ENCODE measurements around the gene PGAM4.

Gene PGAM4

DNA sequence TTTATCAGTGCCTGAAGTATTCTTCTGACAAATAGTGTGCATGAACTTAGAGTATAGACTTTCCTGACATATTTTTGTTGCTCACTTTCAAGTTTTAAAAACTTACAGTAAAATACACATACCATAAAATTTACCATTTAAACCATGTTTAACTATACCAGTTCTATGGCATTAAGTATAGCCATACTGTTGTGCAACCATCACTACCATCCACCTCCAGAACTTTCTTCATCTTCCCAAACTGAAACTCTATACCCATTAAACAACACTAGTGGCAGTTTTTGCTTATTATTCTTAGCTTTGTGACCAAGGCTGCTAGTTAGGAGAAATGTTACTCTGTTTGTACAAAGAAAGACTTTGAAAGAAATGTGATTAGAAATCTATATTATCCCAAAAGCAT is 33.1 kb downstream of the PGAM4 start:
- Histone ChIP-seq H3K79me2 (ENCODE audit: control insufficient read depth, insufficient read depth, low read length, poor library complexity) (no peaks in the 10 kb centered on the region), H3K4me3 (ENCODE audit: low read depth, low read length) (no peak overlapping the region), H3K14ac (ENCODE audit: low read length) (no peak overlapping the region), H3K9me3 (ENCODE audit: insufficient read depth, low read depth, low read length) (no peaks in the 10 kb centered on the region), H3K79me1 (ENCODE audit: low read length) (no peaks in the 10 kb centered on the region), H2BK12ac (ENCODE audit: low read length) (no peak overlapping the region), H4K8ac (ENCODE audit: low read depth, low read length) (no peak overlapping the region), H3K4ac (ENCODE audit: low read depth, low read length) (no peak overlapping the region), H3K36me3 (ENCODE audit: control insufficient read depth in 1 of 2, insufficient read depth in 2 of 2, low read length in 2 of 2) (no peaks in the 10 kb centered on the region), H2AK5ac (ENCODE audit: low read length) (no peak overlapping the region), H2BK5ac (ENCODE audit: low read depth, low read length, poor library complexity) (no peak overlapping the region), H3K27me3 (ENCODE audit: insufficient read depth, low read length) (no peaks in the 10 kb centered on the region), H2AFZ (ENCODE audit: insufficient read depth, low read length, poor library complexity) (no peak overlapping the region), H4K12ac (ENCODE audit: low read depth, low read length) (no peak overlapping the region), H2BK120ac (ENCODE audit: insufficient read depth, low read length, poor library complexity) (no peak overlapping the region), H3K9ac (ENCODE audit: low read length) (no peak overlapping the region), H4K91ac (ENCODE audit: low read depth, low read length) (no peak overlapping the region), H3K4me2 (ENCODE audit: low read length) (no peak overlapping the region), H3K27ac (ENCODE audit: low read depth, low read length) (no peak overlapping the region), H3K4me1 (ENCODE audit: control insufficient read depth in 1 of 2, insufficient read depth in 2 of 2, low read length in 2 of 2) (no peaks in the 10 kb centered on the region), H3K18ac (ENCODE audit: low read length) (no peak overlapping the region), H3K23ac (ENCODE audit: low read length) (no peak overlapping the region)
- no peak for DNase-seq

DNA sequence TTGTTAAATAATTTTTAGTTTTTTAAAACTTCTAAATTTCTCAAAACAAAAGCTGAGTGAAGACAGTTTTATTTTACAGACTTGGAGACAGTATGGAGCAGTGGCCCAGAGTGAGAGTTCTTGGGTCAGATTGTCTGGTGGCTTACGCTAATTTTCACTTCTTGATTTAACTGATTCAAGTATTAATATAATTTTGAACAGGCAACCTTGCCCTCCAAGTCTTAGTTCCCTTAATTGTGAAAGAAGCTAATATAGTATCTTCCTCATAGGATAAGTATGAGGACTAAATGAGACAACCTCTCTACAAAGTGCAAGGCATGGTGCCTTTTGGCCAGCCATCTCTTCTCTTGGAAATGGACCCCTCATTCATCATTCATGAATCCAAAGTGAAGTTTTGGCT is 33.6 kb downstream of the PGAM4 start:
- Histone ChIP-seq H3K4ac (ENCODE audit: low read depth, low read length) (no peak overlapping the region), H4K8ac (ENCODE audit: low read depth, low read length) (no peak overlapping the region), H3K4me2 (ENCODE audit: low read length) (no peak overlapping the region), H3K36me3 (ENCODE audit: control insufficient read depth in 1 of 2, insufficient read depth in 2 of 2, low read length in 2 of 2) (no peaks in the 10 kb centered on the region), H2BK120ac (ENCODE audit: insufficient read depth, low read length, poor library complexity) (no peak overlapping the region), H2BK5ac (ENCODE audit: low read depth, low read length, poor library complexity) (no peak overlapping the region), H3K79me2 (ENCODE audit: control insufficient read depth, insufficient read depth, low read length, poor library complexity) (no peaks in the 10 kb centered on the region), H2BK12ac (ENCODE audit: low read length) (no peak overlapping the region), H3K27ac (ENCODE audit: low read depth, low read length) (no peak overlapping the region), H4K12ac (ENCODE audit: low read depth, low read length) (no peak overlapping the region), H3K9ac (ENCODE audit: low read length) (no peak overlapping the region), H3K27me3 (ENCODE audit: insufficient read depth, low read length) (no peaks in the 10 kb centered on the region), H3K14ac (ENCODE audit: low read length) (no peak overlapping the region), H2AK5ac (ENCODE audit: low read length) (no peak overlapping the region), H3K9me3 (ENCODE audit: insufficient read depth, low read depth, low read length) (no peaks in the 10 kb centered on the region), H3K79me1 (ENCODE audit: low read length) (no peaks in the 10 kb centered on the region), H4K91ac (ENCODE audit: low read depth, low read length) (no peak overlapping the region), H3K4me3 (ENCODE audit: low read depth, low read length) (no peak overlapping the region), H3K4me1 (ENCODE audit: control insufficient read depth in 1 of 2, insufficient read depth in 2 of 2, low read length in 2 of 2) (no peaks in the 10 kb centered on the region), H2AFZ (ENCODE audit: insufficient read depth, low read length, poor library complexity) (no peak overlapping the region), H3K23ac (ENCODE audit: low read length) (no peak overlapping the region), H3K18ac (ENCODE audit: low read length) (no peak overlapping the region)
- WGBS (ENCODE audit: extremely low coverage, insufficient coverage, insufficient read length), result no CpG with 5 or more reads among the region's 1 CpG
- DNase-seq, result no peak

DNA sequence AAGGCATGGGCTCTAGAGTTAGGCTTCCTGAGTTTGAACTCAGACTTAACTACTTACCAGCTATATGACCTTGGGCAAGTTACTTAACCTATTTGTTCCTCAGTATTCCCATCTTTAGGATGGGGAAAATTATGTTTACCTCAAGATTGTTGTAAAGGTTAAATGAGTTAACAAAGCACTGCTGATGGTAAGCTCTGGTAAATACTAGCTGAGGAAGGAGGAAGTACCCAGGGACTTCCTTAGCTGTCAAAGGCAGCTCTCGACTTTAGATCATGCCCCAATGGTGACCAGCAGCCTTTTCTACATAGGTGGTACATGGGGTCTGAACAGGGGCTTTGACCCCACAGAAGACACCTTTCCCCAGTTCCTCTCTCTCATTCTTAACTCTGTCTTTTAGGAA is 38.9 kb downstream of the PGAM4 start:
- no CpG with 5 or more reads among the region's 1 CpG for WGBS (ENCODE audit: extremely low coverage, insufficient coverage, insufficient read length)
- Histone ChIP-seq H3K79me2 (ENCODE audit: control insufficient read depth, insufficient read depth, low read length, poor library complexity) (no peaks in the 10 kb centered on the region), H3K79me1 (ENCODE audit: low read length) (no peaks in the 10 kb centered on the region), H3K27me3 (ENCODE audit: insufficient read depth, low read length) (no peaks in the 10 kb centered on the region), H2BK120ac (ENCODE audit: insufficient read depth, low read length, poor library complexity) (no peak overlapping the region), H3K18ac (ENCODE audit: low read length) (no peak overlapping the region), H3K27ac (ENCODE audit: low read depth, low read length) (no peak overlapping the region), H4K12ac (ENCODE audit: low read depth, low read length) (no peak overlapping the region), H4K8ac (ENCODE audit: low read depth, low read length) (no peak overlapping the region), H2AFZ (ENCODE audit: insufficient read depth, low read length, poor library complexity) (no peak overlapping the region), H3K4me2 (ENCODE audit: low read length) (no peak overlapping the region), H2AK5ac (ENCODE audit: low read length) (no peak overlapping the region), H2BK12ac (ENCODE audit: low read length) (no peak overlapping the region), H3K9ac (ENCODE audit: low read length) (no peak overlapping the region), H3K4me3 (ENCODE audit: low read depth, low read length) (no peak overlapping the region), H3K4me1 (ENCODE audit: control insufficient read depth in 1 of 2, insufficient read depth in 2 of 2, low read length in 2 of 2) (no peaks in the 10 kb centered on the region), H3K36me3 (ENCODE audit: control insufficient read depth in 1 of 2, insufficient read depth in 2 of 2, low read length in 2 of 2) (no peaks in the 10 kb centered on the region), H3K4ac (ENCODE audit: low read depth, low read length) (no peak overlapping the region), H3K14ac (ENCODE audit: low read length) (no peak overlapping the region), H3K23ac (ENCODE audit: low read length) (no peak overlapping the region), H4K91ac (ENCODE audit: low read depth, low read length) (no peak overlapping the region), H2BK5ac (ENCODE audit: low read depth, low read length, poor library complexity) (no peak overlapping the region), H3K9me3 (ENCODE audit: insufficient read depth, low read depth, low read length) (no peaks in the 10 kb centered on the region)
- DNase-seq, result no peak

DNA sequence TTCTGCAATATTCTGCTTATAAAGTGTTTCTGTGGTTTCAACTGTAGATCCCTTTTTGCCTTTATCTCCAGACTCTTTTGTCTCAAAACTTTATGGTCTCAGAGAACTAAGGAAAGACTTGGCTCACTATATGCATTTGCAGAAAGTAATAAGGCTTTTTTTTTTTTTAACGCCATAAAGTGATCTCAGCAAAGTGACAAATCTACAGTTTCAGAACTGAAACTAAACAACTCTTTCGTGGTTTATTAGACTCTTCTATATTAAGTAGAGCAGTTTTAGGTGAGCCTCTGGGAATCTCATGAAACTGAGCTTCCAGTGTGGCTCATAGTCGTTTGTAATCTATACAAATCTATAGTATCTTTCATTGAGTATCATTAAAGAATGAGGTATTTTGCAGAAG is 43.7 kb downstream of the PGAM4 start:
- Histone ChIP-seq H4K8ac (ENCODE audit: low read depth, low read length) (no peak overlapping the region), H3K79me2 (ENCODE audit: control insufficient read depth, insufficient read depth, low read length, poor library complexity) (no peaks in the 10 kb centered on the region), H4K91ac (ENCODE audit: low read depth, low read length) (no peak overlapping the region), H4K12ac (ENCODE audit: low read depth, low read length) (no peak overlapping the region), H2BK5ac (ENCODE audit: low read depth, low read length, poor library complexity) (no peak overlapping the region), H2BK12ac (ENCODE audit: low read length) (no peak overlapping the region), H2BK120ac (ENCODE audit: insufficient read depth, low read length, poor library complexity) (no peak overlapping the region), H3K4me1 (ENCODE audit: control insufficient read depth in 1 of 2, insufficient read depth in 2 of 2, low read length in 2 of 2) (no peaks in the 10 kb centered on the region), H2AFZ (ENCODE audit: insufficient read depth, low read length, poor library complexity) (no peak overlapping the region), H3K27ac (ENCODE audit: low read depth, low read length) (no peak overlapping the region), H3K9ac (ENCODE audit: low read length) (no peak overlapping the region), H3K27me3 (ENCODE audit: insufficient read depth, low read length) (no peaks in the 10 kb centered on the region), H3K14ac (ENCODE audit: low read length) (no peak overlapping the region), H3K4me2 (ENCODE audit: low read length) (no peak overlapping the region), H3K4me3 (ENCODE audit: low read depth, low read length) (no peak overlapping the region), H3K23ac (ENCODE audit: low read length) (no peak overlapping the region), H3K18ac (ENCODE audit: low read length) (no peak overlapping the region), H3K79me1 (ENCODE audit: low read length) (no peaks in the 10 kb centered on the region), H3K9me3 (ENCODE audit: insufficient read depth, low read depth, low read length) (no peaks in the 10 kb centered on the region), H2AK5ac (ENCODE audit: low read length) (no peak overlapping the region), H3K4ac (ENCODE audit: low read depth, low read length) (no peak overlapping the region), H3K36me3 (ENCODE audit: control insufficient read depth in 1 of 2, insufficient read depth in 2 of 2, low read length in 2 of 2) (no peaks in the 10 kb centered on the region)
- no peak for DNase-seq
- no CpG with 5 or more reads among the region's 3 CpGs for WGBS (ENCODE audit: extremely low coverage, insufficient coverage, insufficient read length)
